HG02759 (cell line): ENCODE measurements around the gene NTSR1.

Source experiments
- ATAC-seq: cut with Tn5 transposase; IDR thresholded peaks from one replicate; pipeline ENCODE4 v1.9.1; 2021; ENCODE audit warnings: mild to moderate bottlenecking, moderate library complexity; ENCODE audit not compliant: unreplicated experiment

Gene NTSR1

GRCh38 chr20:62780204-62780603, 71.6 kb downstream of the NTSR1 start:
- ATAC-seq, result no peak

GRCh38 chr20:62780696-62781095, 72.1 kb downstream of the NTSR1 start:
- ATAC-seq, result no peak

DNA sequence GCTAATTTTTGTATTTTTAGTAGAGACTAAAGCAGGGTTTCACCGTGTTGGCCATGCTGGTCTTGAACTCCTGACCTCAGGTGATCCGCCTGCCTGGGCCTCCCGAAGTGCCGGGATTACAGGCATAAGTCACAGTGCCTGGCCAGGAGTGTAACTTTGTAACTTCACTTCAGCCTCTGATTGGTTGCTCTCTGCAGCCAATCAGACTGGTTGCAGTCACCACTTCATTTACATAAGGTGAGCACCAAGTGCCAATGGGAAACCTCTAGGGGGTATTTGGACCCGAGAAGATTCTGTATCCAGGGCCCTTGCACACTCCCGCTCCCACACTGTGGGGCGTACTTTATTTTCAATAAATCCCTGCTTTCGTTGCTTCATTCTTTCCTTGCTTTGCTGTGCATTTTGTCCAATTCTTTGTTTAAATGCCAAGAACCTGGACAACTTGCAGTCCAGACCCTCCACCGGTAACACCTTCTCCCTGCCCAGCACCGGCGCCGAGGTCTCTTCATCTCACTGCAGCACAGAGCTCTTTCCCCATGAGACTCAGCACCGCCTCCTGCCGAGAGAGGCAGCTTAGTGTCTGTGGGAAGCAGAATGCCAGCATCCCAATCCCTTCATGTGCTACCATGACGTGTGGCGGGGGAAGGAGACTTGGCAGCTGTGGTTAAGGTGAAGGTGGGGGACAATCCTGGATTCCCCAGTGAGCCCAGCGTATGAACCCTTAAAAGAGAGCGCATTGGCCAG, 73.7 kb downstream of the NTSR1 start:
- ATAC-seq, result no peak

- no peak for ATAC-seq
These were observed 74.2 kb downstream of the NTSR1 start for GRCh38 chr20:62782893-62783278.

- no peak for ATAC-seq
These were observed 75.9 kb downstream of the NTSR1 start for GRCh38 chr20:62784497-62784896.

- no peak for ATAC-seq
These were observed 76.8 kb downstream of the NTSR1 start for GRCh38 chr20:62785393-62785792.

- ATAC-seq, result no peak
These were observed 77.5 kb downstream of the NTSR1 start for GRCh38 chr20:62786157-62786556.

- no peak for ATAC-seq
These were observed 78.7 kb downstream of the NTSR1 start for GRCh38 chr20:62787321-62787720.

DNA sequence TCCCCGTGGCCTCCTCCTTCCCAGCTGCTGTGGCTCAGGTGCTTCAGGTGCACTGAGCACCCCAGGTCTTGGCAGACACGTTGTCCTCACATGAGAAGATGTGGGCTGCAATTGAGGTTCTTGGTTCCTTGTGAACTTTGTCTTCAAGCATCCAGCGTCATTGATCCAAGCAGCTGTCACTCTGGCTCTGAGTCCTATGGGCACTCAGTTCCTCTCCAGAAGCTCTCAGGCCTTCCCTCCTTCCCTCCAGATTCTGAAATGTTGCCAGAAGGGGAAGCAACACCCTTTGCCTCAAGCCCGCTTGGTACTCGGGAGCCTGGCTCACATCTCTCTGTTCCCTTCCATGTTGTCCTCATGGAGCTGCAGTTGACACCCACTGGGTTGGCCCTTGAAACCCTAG, 79.2 kb downstream of the NTSR1 start:
- no peak for ATAC-seq

DNA sequence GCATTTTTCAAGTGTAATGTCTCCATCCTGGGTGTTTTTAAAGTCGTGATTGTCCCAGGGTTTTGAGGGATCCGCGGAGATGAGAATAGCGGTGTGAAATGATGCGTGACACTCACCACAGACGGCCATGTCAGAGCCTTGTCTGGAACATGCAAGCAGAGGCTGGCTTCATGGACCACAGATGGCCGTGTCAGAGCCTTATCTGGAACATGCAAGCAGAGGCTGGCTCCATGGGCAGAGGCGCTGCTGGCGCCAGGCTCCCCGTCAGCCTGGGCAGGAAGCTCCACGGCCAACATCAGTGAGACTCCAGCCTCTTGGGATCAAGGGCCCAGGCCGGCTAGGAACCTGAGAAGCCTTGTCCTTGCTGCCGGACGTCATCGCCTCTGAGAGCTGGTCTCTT, 80.0 kb downstream of the NTSR1 start:
- no peak for ATAC-seq

GRCh38 chr20:62790075-62790474, 81.4 kb downstream of the NTSR1 start:
- ATAC-seq, result no peak

DNA sequence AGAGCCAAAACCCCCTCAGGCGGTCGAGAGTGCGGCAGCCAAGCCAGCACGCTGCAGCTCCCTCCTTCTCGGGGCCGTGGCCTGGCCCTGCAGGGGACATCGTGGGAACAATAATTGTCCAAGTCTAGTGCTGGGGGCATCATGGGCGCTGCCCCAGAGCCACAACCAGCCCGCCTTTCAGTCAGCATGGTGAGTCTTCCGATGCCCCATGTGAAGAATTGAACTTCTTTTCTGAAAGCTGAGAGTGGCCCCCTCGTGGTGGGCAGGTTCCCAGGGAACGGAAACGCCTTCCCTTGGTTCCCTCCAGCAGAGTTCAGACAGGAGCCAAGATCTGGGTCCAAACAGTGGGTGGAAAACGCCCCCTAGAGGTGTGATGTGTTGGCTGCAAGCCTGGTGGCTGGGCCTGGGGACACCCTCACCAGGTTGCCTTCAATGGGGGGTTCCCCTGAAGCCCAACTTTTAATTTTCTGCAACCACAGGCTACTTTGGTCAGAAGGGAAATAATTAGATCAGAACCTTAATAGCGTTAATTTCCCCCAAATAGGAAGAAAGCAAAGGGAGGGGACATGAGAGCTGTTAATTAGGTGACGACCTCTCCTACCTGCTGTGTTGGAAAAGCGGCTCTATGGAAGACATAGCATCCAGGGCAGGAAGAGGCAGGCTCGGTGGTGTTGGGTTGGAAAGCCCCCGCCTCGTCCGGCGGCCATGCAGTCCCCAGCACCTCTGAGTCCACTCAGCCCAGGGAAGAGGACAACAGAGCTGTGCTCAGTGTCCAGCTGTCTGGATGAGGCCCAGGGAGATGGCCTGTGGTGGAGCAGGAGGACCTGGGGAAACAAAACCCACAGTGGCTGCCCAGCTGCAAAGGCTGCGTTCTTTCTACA, 82.9 kb downstream of the NTSR1 start:
- no peak for ATAC-seq

DNA sequence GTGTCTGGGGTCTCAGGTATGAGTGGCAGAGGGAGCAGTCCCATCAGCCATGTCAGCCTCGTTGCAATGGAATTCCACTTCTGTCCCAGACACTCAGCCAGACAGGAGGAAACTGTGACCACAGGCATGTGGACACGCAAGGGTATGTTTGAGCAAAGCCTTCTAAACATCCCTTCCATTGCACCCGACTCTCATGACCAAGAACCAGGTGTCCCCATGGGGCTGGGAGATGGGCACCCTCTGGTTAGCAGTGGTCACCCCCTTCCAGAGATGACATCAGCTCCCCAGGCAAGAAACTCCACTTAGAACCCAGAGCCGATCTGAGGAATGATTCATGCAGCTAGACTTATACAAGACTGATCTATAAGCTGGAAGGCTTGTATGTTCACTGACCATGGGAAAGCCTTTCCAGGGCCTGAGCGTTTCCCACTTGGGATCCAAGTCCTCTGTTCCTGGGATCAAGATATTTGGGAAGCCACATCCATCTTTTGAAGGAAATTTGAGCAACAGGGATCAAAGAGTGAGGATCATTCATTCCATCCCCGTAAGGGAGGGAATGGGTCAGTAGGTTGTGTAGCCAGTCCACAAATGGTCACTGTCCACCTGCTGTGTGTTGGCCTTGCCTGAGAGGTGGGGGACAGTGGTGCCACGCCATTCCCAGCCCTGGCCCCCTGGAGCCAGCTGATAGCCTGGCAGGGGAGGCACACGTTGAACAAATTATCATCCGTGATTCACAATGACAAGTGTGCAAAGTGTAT, 83.7 kb downstream of the NTSR1 start:
- no peak for ATAC-seq

GRCh38 chr20:62792940-62793756, 84.5 kb downstream of the NTSR1 start:
- ATAC-seq, result no peak

GRCh38 chr20:62793757-62794006, 85.0 kb downstream of the NTSR1 start:
- no peak for ATAC-seq

- ATAC-seq, result peak; percentile 67
These were observed 85.5 kb downstream of the NTSR1 start for GRCh38 chr20:62794007-62794724.

DNA sequence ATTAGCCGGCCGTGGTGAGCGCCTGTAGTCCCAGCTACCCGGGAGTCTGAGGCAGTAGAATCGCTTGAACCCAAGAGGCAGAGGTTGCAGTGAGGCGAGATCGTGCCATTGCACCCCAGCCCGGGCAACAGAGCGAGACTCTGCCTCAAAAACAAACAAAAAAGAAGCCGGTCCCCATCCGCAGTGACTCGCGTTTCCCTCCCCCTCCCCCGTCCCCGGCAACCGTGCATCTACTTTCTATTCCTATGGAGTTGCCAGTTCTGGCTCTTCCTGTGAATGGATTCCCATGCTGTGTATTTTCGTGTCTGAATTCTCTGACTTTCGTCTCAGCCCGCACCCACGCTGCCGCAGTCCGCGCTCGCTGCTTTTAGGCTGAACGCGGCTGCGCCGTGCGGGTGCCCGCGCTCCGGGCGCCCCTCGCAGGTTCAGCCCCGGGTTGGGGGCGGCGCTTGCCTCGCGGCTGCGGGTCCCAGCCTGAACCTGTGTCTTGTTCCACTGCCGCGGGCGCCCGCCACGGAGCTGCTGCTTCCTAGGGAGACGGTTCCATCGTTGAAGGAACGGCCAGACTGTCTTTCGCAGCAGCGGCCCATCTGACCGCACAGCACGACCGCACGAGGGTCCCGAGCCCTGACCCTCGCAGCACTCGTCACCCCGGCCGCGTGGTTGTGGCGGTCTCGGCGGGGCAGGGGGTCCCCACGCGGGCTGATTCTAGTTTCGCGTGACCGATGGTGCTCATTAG, 86.6 kb downstream of the NTSR1 start:
- no peak for ATAC-seq

- ATAC-seq, result no peak
These were observed 88.3 kb downstream of the NTSR1 start for GRCh38 chr20:62796699-62797491.
